ENCODE measurements around the gene BAIAP2L1. TPM values are rescaled to one million over a fixed set of nuclear protein-coding genes. Genes with fewer than 3 reads are reported as not detected.
"Not testable (repeated sequence)": the region's sequence is repeated elsewhere in the genome, so short reads cannot be mapped to it uniquely, and the experiment has no call there.

BAIAP2L1 gene
- total and polyA plus RNA-seq, 2 experiments from 2014 or later: 24.1 to 38.3 TPM

- TF ChIP-seq ZNF331 (CRISPR knock-in tag; IDR thresholded peaks at IDR 0.05; ENCODE audit: low read depth) (no peak), ETS1 (IDR thresholded peaks at IDR 0.05) (no peak), JUNB (IDR thresholded peaks at IDR 0.05; ENCODE audit: unreplicated experiment) (no peak), EZH2 (IDR thresholded peaks at IDR 0.05; ENCODE audit: low read depth, unreplicated experiment) (no peak), EZH2phosphoT487 (IDR thresholded peaks at IDR 0.05; ENCODE audit: unreplicated experiment) (no peak), STAT1 (IDR thresholded peaks at IDR 0.05; ENCODE audit: unreplicated experiment) (no peak), ZNF114 (CRISPR knock-in tag; IDR thresholded peaks at IDR 0.05) (no peak)
These were observed 9.0 kb upstream of the BAIAP2L1 start (continued) for GRCh38 chr7:98409843-98410242.

- not testable (repeated sequence) for ATAC-seq
These were observed 7.3 kb upstream of the BAIAP2L1 start for GRCh38 chr7:98408146-98408545.

GRCh38 chr7:98406827-98407226 is 5.9 kb upstream of the BAIAP2L1 start:
- TF ChIP-seq POLR2AphosphoS5 (IDR thresholded peaks at IDR 0.05; ENCODE audit: low read depth): no peak
- TF ChIP-seq ZNF331 (CRISPR knock-in tag; IDR thresholded peaks at IDR 0.05; ENCODE audit: low read depth): no peak
- TF ChIP-seq STAT1 (IDR thresholded peaks at IDR 0.05; ENCODE audit: unreplicated experiment): no peak
- no peak for TF ChIP-seq CTCF (conservative IDR thresholded peaks at IDR 0.05; ENCODE audit: low read depth in 2 of 2)
- TF ChIP-seq CREB1 (CRISPR knock-in tag; IDR thresholded peaks at IDR 0.05; ENCODE audit: low read depth): no peak
- TF ChIP-seq ZNF114 (CRISPR knock-in tag; IDR thresholded peaks at IDR 0.05): no peak
- TF ChIP-seq NANOG (IDR thresholded peaks at IDR 0.05; ENCODE audit: borderline replicate concordance): no peak
- TF ChIP-seq JUNB (IDR thresholded peaks at IDR 0.05; ENCODE audit: unreplicated experiment): no peak
- TF ChIP-seq REST (IDR thresholded peaks at IDR 0.05; ENCODE audit: unreplicated experiment): no peak
- no peak overlapping the region for H3K27ac ChIP-seq (ENCODE audit: low read depth)
- no peak overlapping the region for H3K27ac Mint-ChIP-seq

More at GRCh38 chr7:98408146-98408545, 7.3 kb upstream of the BAIAP2L1 start:
- not testable (repeated sequence) for H3K36me3 ChIP-seq (ENCODE audit: insufficient read depth); H3K4me1 ChIP-seq (ENCODE audit: insufficient read depth); H3K9me2 ChIP-seq (ENCODE audit: insufficient read depth); H3K4me3 ChIP-seq; H3K27me3 Mint-ChIP-seq (ENCODE audit: insufficient read depth, low read depth, poor library complexity); H3K36me3 Mint-ChIP-seq (ENCODE audit: low read depth); H3K4me2 ChIP-seq; H3K27ac Mint-ChIP-seq; H2AFZ ChIP-seq; DNase-seq (ENCODE audit: low spot score); H3K27ac ChIP-seq (ENCODE audit: low read depth); H3F3A ChIP-seq (replicated peaks; ENCODE audit: low read depth); H4K20me1 ChIP-seq (replicated peaks; ENCODE audit: insufficient read depth); H3K27me3 ChIP-seq (ENCODE audit: insufficient read depth); H3K79me2 ChIP-seq (replicated peaks; ENCODE audit: insufficient read depth); H3K9me3 Mint-ChIP-seq; H3K4me1 Mint-ChIP-seq; H3K4me3 Mint-ChIP-seq

More at GRCh38 chr7:98406827-98407226, 5.9 kb upstream of the BAIAP2L1 start:
- Histone ChIP-seq H3K4me3 (no peak overlapping the region), H3F3A (replicated peaks; ENCODE audit: low read depth) (no peaks in the 10 kb centered on the region), H3K79me2 (replicated peaks; ENCODE audit: insufficient read depth) (no peaks in the 10 kb centered on the region), H2AFZ (no peak overlapping the region), H3K4me1 (ENCODE audit: insufficient read depth) (no peaks in the 10 kb centered on the region), H3K4me2 (no peak overlapping the region), H3K36me3 (ENCODE audit: insufficient read depth) (no peaks in the 10 kb centered on the region), H4K20me1 (replicated peaks; ENCODE audit: insufficient read depth) (no peaks in the 10 kb centered on the region), H3K27me3 (ENCODE audit: insufficient read depth) (no peaks in the 10 kb centered on the region), H3K9me2 (ENCODE audit: insufficient read depth) (no peaks in the 10 kb centered on the region)
- no peaks in the 10 kb centered on the region for H3K9me3 Mint-ChIP-seq
- no peak for DNase-seq (ENCODE audit: low spot score)
- no peak for ATAC-seq
- H3K27me3 Mint-ChIP-seq (ENCODE audit: insufficient read depth, low read depth, poor library complexity): peaks cover 3% of the 10 kb centered on the region
- no peaks in the 10 kb centered on the region for H3K36me3 Mint-ChIP-seq (ENCODE audit: low read depth)
- H3K4me1 Mint-ChIP-seq: no peaks in the 10 kb centered on the region
- no peak overlapping the region for H3K4me3 Mint-ChIP-seq

Measured in GM23338 (cell line).